Erythroblast (primary cell): Measurements from ENCODE around the gene EZH2.

Experiments
- GATA1 ChIP-seq: IDR thresholded peaks from 2 replicates; pipeline ENCODE4 v1.6.1; 2011; ENCODE audit warnings: low read depth, mild to moderate bottlenecking, control low read depth, low read length, moderate library complexity
- POLR2A ChIP-seq: IDR thresholded peaks from 2 replicates; pipeline ENCODE4 v1.6.1; 2011; ENCODE audit warnings: mild to moderate bottlenecking, low read length

- TF ChIP-seq POLR2A (no peak), GATA1 (no peak)
These were observed 25.6 kb downstream of the EZH2 start for GRCh38 chr7:148858489-148858888.
